ENCODE measurements around the gene STK11IP. TPM values are rescaled to one million over a fixed set of nuclear protein-coding genes. Genes with fewer than 3 reads are reported as not detected.

Gene STK11IP
- total and polyA plus RNA-seq, 2 of the 13 experiments (the other 11 are each of a cell fraction or from before 2014, with no cell fraction given) = 12.8 to 24.0 TPM

DNA sequence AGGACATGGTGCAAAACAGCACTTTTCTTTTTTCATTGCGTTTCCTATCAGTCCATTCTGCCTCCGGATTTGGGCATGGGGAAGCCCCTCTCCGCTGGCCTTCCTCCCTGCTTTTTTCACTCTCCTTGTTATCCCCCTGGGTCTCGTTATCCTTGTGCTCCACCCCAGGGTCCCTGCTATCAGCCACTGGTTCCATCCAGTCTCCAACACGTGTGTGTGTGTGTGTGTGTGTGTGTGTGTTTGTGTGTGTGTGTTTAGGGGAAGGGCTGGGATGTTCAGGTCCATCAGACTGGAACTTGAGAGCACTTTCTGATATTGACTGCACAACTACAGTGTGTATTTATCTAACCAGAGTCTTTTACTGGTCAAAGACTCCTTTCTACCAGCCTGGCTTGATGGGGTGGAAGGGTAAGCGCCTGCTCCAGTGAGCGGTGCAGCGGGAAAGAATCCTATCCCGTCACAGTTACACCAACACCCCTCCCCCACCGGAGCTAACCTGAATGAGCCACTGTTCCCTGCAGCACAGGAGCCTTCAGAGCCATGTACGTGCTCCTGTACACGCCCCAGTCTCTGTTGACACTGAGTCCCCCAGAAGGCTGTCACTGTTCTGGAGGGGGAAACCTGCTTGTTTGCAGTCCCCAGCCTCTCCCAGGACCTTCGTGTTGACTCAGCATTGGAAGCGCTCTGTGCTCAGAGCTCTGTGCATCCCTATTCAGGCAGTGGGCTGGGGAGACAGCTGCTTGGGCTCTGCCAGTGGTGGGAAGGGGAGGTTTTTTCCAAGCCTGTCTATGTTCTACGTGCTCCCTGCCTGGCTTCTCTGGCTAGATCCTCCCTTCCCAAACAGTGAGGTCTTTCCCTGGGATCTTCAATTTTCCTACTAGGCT is 20.9 kb upstream of the STK11IP start (continued):
- TF ChIP-seq, protein P1, sequence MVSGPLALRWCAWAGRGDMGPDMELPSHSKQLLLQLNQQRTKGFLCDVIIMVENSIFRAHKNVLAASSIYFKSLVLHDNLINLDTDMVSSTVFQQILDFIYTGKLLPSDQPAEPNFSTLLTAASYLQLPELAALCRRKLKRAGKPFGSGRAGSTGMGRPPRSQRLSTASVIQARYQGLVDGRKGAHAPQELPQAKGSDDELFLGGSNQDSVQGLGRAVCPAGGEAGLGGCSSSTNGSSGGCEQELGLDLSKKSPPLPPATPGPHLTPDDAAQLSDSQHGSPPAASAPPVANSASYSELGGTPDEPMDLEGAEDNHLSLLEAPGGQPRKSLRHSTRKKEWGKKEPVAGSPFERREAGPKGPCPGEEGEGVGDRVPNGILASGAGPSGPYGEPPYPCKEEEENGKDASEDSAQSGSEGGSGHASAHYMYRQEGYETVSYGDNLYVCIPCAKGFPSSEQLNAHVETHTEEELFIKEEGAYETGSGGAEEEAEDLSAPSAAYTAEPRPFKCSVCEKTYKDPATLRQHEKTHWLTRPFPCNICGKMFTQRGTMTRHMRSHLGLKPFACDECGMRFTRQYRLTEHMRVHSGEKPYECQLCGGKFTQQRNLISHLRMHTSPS (CRISPR knock-in tag; IDR thresholded peaks at IDR 0.05; ENCODE audit: low read depth) = peak; percentile 66; the same call in 1 of the 2 replicates
- TF ChIP-seq RARG (CRISPR knock-in tag; IDR thresholded peaks at IDR 0.05; ENCODE audit: low read depth) = no peak
- peak; percentile 70 for TF ChIP-seq RBM39 (IDR thresholded peaks at IDR 0.05; ENCODE audit: low read depth, low read length, poor library complexity, severe bottlenecking)
- peak; percentile 88 for TF ChIP-seq ZSCAN25 (CRISPR knock-in tag; IDR thresholded peaks at IDR 0.05)
- no peak for TF ChIP-seq ZNF619 (CRISPR knock-in tag; IDR thresholded peaks at IDR 0.05)
- TF ChIP-seq ATF7-NPFF (CRISPR knock-in tag; IDR thresholded peaks at IDR 0.05; ENCODE audit: low read depth) = peak; percentile 90
- TF ChIP-seq GATAD1 (CRISPR knock-in tag; IDR thresholded peaks at IDR 0.05) = peak; percentile 79
- TF ChIP-seq ZNF615 (CRISPR knock-in tag; IDR thresholded peaks at IDR 0.05; ENCODE audit: borderline replicate concordance) = peak; percentile 52; the same call in 1 of the 2 replicates
- TF ChIP-seq, protein P2, sequence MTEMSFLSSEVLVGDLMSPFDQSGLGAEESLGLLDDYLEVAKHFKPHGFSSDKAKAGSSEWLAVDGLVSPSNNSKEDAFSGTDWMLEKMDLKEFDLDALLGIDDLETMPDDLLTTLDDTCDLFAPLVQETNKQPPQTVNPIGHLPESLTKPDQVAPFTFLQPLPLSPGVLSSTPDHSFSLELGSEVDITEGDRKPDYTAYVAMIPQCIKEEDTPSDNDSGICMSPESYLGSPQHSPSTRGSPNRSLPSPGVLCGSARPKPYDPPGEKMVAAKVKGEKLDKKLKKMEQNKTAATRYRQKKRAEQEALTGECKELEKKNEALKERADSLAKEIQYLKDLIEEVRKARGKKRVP (CRISPR knock-in tag; IDR thresholded peaks at IDR 0.05) = no peak; a peak in 1 of 4 replicates
- peak; percentile 93; the same call in 1 of the 2 replicates for TF ChIP-seq RFXAP (CRISPR knock-in tag; IDR thresholded peaks at IDR 0.05; ENCODE audit: borderline replicate concordance)
- TF ChIP-seq ZNF7 (CRISPR knock-in tag; IDR thresholded peaks at IDR 0.05) = no peak
- no peak for TF ChIP-seq ZNF10 (CRISPR knock-in tag; IDR thresholded peaks at IDR 0.05; ENCODE audit: borderline replicate concordance, low read depth)
- peak; percentile 90 for TF ChIP-seq ZNF160 (CRISPR knock-in tag; IDR thresholded peaks at IDR 0.05)
- TF ChIP-seq, protein P3, sequence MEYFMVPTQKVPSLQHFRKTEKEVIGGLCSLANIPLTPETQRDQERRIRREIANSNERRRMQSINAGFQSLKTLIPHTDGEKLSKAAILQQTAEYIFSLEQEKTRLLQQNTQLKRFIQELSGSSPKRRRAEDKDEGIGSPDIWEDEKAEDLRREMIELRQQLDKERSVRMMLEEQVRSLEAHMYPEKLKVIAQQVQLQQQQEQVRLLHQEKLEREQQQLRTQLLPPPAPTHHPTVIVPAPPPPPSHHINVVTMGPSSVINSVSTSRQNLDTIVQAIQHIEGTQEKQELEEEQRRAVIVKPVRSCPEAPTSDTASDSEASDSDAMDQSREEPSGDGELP (IDR thresholded peaks at IDR 0.05; ENCODE audit: borderline replicate concordance, low read depth) = peak; percentile 83
- no peak for TF ChIP-seq SRSF4 (IDR thresholded peaks at IDR 0.05; ENCODE audit: low read depth, low read length, poor library complexity, severe bottlenecking)
- peak; percentile 69; the same call in 1 of the 2 replicates for TF ChIP-seq RFX5 (IDR thresholded peaks at IDR 0.05; ENCODE audit: low read depth, low read length)
- TF ChIP-seq PPARG (CRISPR knock-in tag; conservative IDR thresholded peaks at IDR 0.05) = peak; percentile 86
- peak; percentile 80 for TF ChIP-seq ZMYM4 (CRISPR knock-in tag; IDR thresholded peaks at IDR 0.05)
- TF ChIP-seq RELA (CRISPR knock-in tag; IDR thresholded peaks at IDR 0.05) = peak; percentile 57; the same call in 1 of the 2 replicates
- peak; percentile 80; the same call in 1 of the 2 replicates for TF ChIP-seq ZNF790 (CRISPR knock-in tag; IDR thresholded peaks at IDR 0.05; ENCODE audit: borderline replicate concordance)
- no peak for TF ChIP-seq ZBTB1 (CRISPR knock-in tag; IDR thresholded peaks at IDR 0.05; ENCODE audit: borderline replicate concordance)
- TF ChIP-seq, protein P4, sequence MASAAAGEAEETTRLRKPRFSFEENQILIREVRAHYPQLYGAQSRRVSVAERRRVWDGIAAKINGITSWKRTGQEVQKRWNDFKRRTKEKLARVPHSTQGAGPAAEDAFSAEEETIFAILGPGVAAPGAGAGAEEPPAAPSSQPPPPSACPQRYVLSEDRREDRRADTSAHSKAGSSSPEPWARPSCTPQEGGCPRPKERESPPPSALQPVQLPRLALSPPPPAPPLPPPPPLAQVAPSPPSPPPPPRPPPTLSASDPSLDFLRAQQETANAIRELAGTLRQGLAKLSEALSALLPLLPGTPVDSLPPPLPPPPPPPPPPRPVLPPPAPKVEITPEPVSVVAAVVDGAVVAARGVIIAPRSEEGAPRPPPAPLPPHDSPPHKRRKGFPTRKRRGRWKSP (CRISPR knock-in tag; IDR thresholded peaks at IDR 0.05) = peak; percentile 85
- TF ChIP-seq, protein P5, sequence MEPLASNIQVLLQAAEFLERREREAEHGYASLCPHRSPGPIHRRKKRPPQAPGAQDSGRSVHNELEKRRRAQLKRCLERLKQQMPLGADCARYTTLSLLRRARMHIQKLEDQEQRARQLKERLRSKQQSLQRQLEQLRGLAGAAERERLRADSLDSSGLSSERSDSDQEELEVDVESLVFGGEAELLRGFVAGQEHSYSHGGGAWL (CRISPR knock-in tag; IDR thresholded peaks at IDR 0.05) = peak; percentile 32; the same call in 1 of the 2 replicates
- peak; percentile 90; the same call in 1 of the 2 replicates for TF ChIP-seq REPIN1 (CRISPR knock-in tag; IDR thresholded peaks at IDR 0.05; ENCODE audit: borderline replicate concordance, low read depth)

Measured in HepG2 (cell line).